Coronary artery (tissue), 2 donors: ENCODE results near the gene KCNMA1.

Experiments
- DNase-seq: peaks from one replicate; pipeline ENCODE4 v3.0.0-alpha.2; 2017; ENCODE audit warnings: low spot score
- H3K27ac ChIP-seq, 2 donors: fragments of 200-600 bp; sonication (generic); one replicate each; pipeline ENCODE4 v1.5.1; 2016 to 2019
- H3K4me3 ChIP-seq: fragments of 200-600 bp; sonication (generic); 2 replicates; pipeline ENCODE4 v1.5.1; 2016; ENCODE audit warnings: mild to moderate bottlenecking, moderate library complexity
- TF ChIP-seq, protein P1 (sequence below): fragments of 200-600 bp; sonication (generic); IDR thresholded peaks from one replicate; pipeline ENCODE4 v1.5.1; 2019; ENCODE audit warnings: antibody characterized with exemption

The KCNMA1 gene

DNA sequence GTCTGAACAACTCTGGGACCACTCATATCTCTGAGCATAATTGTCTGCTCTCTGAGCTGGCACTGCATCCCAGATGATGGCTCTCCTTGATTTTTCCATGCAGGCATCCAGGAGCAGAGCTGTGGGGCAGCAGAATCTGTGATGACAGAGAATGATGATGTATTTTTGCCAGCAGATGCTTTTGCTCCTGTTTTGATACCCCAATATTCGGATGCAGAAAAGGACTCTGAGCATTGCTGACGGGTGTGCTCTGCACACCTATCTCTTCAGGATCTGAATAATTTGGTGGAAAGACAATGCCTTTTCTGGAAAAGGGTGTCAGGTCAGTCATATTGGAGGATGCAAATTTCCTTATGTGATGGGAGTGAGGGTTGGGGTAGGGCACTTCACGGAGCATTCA, 735.9 kb downstream of the KCNMA1 start:
- Histone ChIP-seq H3K27ac (no peak overlapping the region), H3K4me3 (no peak overlapping the region)
- TF ChIP-seq, protein P1, sequence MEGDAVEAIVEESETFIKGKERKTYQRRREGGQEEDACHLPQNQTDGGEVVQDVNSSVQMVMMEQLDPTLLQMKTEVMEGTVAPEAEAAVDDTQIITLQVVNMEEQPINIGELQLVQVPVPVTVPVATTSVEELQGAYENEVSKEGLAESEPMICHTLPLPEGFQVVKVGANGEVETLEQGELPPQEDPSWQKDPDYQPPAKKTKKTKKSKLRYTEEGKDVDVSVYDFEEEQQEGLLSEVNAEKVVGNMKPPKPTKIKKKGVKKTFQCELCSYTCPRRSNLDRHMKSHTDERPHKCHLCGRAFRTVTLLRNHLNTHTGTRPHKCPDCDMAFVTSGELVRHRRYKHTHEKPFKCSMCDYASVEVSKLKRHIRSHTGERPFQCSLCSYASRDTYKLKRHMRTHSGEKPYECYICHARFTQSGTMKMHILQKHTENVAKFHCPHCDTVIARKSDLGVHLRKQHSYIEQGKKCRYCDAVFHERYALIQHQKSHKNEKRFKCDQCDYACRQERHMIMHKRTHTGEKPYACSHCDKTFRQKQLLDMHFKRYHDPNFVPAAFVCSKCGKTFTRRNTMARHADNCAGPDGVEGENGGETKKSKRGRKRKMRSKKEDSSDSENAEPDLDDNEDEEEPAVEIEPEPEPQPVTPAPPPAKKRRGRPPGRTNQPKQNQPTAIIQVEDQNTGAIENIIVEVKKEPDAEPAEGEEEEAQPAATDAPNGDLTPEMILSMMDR = no peak
- DNase-seq = no peak

DNA sequence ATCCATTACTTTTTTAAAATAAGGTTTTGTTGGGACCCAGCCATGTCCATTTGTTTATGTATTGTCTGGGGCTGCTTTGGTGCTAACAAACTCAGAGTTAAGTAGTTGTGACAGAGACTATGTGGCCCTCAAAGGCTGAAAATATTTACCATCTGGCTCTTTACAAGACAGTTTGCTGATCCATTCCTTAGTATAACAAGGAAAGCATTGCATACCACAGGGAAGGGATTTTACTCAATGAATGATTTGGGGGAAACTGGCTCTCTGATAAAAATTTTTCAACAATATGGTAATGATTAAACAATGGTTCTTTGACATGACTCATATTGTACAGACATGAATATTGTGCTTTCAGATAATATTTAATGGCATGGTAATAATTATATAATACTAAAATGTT, 738.1 kb downstream of the KCNMA1 start:
- no peak overlapping the region for H3K27ac ChIP-seq
- no peak overlapping the region for H3K4me3 ChIP-seq
- DNase-seq = no peak
- TF ChIP-seq, protein P1 = no peak

GRCh38 chr10:76892766-76893479, 744.7 kb downstream of the KCNMA1 start:
- DNase-seq = no peak
- no peak overlapping the region for H3K27ac ChIP-seq
- H3K4me3 ChIP-seq = no peak overlapping the region
- TF ChIP-seq, protein P1 = no peak

DNA sequence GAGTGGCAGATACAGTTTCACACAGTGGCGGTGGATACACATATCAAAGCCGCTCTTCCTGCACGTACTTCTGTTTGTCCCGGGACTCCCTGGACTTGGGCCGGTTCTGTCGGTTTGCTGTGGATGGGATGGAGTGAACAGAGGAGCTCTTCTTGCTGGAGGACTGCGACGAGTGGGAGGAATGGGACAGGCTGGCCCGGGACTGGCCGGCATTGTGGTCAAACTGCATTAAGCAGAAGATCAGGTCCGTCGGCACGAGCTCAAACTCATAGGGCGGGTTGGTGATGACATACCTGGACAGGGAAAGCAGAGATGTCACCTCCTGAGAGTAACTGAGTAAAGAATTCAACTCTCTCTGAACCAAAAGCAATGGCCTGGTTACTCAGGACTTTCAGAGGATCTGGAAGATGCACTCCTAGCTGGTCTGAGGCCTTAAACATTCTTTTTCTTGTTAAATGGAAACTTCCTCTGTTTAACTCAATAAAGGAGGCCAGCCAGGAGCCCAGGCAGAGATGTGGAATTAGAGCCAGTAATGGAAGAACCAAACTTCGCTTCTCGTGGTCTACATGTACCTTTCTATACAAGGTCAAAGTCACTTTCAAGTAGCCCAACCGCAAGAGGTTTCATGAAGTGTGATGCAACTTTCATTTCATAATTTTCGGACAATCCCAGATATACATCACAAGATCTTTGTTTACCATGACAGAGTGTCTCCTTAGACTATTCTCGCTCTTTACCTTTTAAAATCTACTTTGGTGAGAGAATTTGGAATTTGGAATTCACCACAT, 750.2 kb downstream of the KCNMA1 start:
- TF ChIP-seq, protein P1 = no peak
- no peak for DNase-seq
- H3K27ac ChIP-seq = no peak overlapping the region
- H3K4me3 ChIP-seq = no peak overlapping the region

DNA sequence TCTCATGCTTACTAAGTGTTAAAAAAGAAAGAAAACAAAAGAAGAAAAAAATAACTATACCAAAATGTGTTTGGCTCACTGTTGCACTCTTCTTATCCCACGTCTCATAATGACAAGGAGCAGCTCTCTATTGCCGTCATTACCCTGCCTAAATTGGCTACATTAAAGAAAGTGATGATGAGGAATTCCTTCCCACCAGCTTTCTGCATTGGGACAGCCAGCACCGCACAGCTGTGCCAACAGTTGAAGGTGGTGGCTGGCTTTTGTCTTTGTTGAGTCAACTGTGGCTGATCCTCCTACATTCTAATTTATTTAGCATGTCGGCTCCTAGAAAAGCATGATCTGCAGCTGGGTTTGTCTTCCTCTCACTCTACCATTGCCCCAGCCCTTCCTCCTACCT, 751.8 kb downstream of the KCNMA1 start:
- no peak overlapping the region for H3K27ac ChIP-seq
- DNase-seq = no peak
- H3K4me3 ChIP-seq = no peak overlapping the region
- TF ChIP-seq, protein P1 = no peak

- Histone ChIP-seq H3K27ac (no peak overlapping the region), H3K4me3 (no peak overlapping the region)
- TF ChIP-seq, protein P1 = no peak
- DNase-seq = no peak
Measured at GRCh38 chr10:76884673-76885275, 752.8 kb downstream of the KCNMA1 start.
